IPS-18c (cell line): ENCODE data around the gene TMEM131.
"Not testable (repeated sequence)": the region's sequence is repeated elsewhere in the genome, so short reads cannot be mapped to it uniquely, and the experiment has no call there.

Source experiments
- H3K4me3 ChIP-seq: 2 replicates; pipeline ENCODE4 v1.7.0; 2013; ENCODE audit warnings: low read depth, mild to moderate bottlenecking, low read length, moderate library complexity; ENCODE audit not compliant: insufficient read depth
- H3K9me3 ChIP-seq: one replicate; pipeline ENCODE4 v1.6.1; 2013; ENCODE audit warnings: mild to moderate bottlenecking, low read length, moderate library complexity; ENCODE audit not compliant: control insufficient read depth, insufficient read depth

Gene TMEM131

DNA sequence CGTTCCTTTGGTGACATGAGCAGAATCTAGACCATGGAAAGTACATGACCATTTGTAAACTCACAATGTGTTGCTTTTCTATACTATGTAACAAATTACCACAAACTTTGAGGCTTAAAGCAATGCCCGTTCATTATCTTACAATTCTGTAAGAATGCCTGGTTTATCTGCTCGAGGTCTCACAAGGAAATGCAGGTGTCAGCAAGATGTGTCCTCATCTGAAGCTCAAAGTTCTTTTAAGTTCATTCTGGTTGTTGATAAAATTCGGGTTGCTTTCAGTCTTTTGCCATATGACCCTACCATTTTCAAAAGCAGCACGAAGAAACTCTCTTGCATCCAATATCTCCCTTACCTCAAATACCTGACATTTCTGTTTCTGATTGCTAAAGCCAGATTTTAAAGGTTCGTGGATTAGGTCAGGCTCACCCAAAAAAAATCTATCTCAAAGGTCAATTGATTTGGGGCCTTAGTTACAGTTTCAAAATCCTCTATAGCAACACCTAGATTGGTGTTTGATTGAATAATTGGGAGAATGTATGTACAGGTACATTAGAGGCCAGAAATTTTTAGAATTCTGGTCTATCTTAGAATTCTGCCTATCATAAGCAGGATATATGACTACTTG is 125.9 kb downstream of the TMEM131 start:
- Histone ChIP-seq H3K9me3 (no peaks in the 10 kb centered on the region), H3K4me3 (no peak overlapping the region)

DNA sequence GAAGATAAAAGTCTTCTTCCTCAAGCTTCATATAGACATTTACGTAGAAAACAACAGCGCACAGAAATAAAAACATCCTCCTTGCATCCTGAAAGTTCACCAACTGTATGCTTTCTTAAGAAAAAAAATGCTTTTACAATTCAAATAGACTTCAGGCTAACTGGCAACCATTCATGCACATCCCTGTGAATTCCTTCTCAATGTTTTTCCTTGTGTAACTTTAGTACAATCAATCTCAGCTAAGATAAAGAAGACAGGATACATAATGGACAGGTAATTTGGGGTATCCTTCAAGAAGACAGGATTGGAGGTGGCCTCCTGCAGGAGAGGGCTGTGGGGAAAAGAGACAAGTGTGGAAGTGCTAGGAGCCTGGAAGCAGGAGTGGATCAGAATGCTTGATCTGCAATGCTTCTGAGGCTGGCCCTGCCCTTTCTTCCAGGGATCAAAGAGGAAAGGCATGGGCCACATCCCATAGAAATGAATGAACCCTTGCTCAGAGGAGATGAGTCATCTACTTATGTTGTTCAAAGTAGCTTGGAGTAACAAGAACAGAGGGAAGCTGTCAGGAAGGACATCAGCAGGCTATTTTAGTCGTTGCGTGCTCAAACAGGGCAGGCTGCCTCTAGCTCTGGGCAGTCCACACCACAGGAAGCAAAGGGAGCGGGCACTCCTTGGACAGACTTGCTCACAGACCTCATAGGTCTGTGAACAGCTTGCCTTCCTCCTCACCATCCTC is 126.6 kb downstream of the TMEM131 start:
- H3K9me3 ChIP-seq = no peaks in the 10 kb centered on the region
- no peak overlapping the region for H3K4me3 ChIP-seq

DNA sequence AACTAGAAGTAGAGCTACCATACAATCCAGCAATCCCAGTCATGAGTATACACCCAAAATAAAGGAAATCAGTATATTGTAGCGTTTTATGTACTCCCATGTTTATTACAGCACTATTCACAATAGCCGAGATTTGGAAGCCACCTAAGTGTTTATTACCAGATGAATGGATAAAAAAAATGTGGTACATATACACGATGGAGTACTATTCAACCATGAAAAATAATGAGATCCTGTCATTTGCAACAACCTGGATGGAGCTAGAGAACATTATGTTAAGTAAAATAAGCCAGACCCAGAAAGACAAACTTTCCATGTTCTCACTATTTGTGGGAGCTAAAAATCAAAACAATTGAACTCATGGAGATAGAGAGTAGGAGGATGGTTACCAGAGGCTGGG is 131.9 kb downstream of the TMEM131 start:
- no peak overlapping the region for H3K4me3 ChIP-seq
- no peaks in the 10 kb centered on the region for H3K9me3 ChIP-seq

DNA sequence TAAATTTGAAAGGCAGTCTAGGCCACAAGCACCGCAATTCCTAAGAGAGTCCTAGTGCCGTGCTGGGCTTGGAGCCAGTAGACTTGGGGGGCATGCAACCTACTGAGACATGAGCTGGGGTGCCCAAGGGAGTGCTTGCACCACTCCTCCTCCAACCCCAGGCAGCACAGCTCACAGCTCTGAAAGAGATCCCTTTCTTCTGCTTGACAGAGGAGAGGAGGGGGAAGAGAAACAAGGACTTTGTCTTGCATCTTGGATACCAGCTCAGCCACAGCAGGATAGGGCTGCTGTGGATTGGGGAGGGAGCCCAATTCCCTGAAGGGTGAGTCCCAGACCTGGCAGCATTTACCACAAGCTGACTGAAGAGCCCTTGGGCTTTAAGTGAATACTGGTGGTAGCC is 134.6 kb downstream of the TMEM131 start:
- H3K9me3 ChIP-seq = no peaks in the 10 kb centered on the region
- H3K4me3 ChIP-seq = no peak overlapping the region

DNA sequence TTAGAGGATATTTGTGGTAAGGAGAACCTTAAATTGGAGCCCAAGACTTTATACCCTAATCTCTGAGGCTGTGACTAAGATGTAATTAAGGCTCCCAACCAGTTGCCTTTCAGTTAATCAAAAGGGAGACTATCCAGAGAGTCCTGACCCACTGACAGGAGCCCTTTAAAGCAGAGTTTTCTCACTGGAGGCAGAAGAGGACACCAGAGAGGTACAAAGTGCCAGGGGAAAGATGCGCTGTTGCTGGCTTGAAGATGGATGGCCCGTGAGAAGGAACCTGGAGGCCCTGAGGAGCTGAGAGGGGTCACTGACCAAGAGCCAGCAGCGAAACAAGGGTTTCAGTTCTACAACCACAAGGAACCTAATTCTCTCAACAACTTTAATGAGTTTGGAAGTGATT is 137.3 kb downstream of the TMEM131 start:
- Histone ChIP-seq H3K9me3 (no peaks in the 10 kb centered on the region), H3K4me3 (no peak overlapping the region)

DNA sequence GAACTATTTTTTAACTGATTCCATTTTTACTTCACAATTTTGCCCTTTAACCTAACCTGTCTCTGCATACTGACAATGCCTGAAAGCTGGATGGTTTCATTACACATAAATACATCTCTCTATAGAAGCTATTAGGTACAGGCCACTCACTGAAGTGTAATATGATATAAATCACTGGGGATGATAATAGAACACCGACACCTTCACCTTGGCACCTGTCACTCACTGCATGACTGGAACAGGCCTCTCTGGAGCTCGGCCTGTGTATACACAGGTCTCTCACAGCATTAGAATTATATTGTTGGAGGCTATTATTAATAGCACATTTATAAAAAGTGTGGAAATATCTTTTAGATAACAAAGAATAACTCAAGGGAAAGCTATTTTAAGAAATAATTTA is 138.2 kb downstream of the TMEM131 start:
- Histone ChIP-seq H3K9me3 (no peaks in the 10 kb centered on the region), H3K4me3 (no peak overlapping the region)

DNA sequence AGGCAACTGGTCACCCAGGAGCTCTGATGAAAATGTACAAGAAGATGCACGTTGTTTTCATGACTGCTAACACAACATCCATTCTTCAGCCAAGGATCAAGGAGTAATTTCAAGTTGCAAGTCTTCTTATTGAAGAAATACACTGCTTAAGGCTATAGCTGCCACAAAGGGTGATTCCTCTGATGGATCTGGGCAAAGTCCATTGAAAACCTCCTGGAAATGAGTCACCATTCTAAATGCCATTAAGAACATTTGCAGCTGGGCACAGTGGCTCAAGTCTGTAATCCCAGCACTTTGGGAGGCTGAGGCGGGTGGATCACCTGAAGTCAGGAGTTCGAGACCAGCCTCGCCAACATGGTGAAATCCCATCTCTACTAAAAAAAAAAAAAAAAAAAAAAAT is 142.7 kb downstream of the TMEM131 start:
- H3K9me3 ChIP-seq, H3K4me3 ChIP-seq: not testable (repeated sequence)

DNA sequence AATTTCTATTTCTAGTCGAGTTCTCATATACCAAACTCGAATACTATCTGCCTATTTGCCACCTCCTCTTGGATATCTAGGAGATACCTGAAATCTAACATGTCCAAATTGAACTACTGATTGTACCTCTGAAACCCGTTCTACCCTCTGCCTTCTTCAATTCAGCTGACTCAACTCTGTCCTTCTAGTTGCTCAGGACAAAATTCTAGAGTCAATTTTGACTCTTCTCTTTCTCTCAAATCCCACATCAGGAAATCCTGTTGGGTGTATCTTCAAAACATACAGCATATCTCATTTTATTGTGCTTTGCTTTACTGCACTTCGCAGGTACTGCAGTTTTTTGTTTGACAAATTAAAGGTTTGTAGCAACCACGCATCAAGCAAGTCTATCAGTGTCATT is 144.6 kb downstream of the TMEM131 start:
- Histone ChIP-seq H3K9me3 (no peaks in the 10 kb centered on the region), H3K4me3 (no peak overlapping the region)

DNA sequence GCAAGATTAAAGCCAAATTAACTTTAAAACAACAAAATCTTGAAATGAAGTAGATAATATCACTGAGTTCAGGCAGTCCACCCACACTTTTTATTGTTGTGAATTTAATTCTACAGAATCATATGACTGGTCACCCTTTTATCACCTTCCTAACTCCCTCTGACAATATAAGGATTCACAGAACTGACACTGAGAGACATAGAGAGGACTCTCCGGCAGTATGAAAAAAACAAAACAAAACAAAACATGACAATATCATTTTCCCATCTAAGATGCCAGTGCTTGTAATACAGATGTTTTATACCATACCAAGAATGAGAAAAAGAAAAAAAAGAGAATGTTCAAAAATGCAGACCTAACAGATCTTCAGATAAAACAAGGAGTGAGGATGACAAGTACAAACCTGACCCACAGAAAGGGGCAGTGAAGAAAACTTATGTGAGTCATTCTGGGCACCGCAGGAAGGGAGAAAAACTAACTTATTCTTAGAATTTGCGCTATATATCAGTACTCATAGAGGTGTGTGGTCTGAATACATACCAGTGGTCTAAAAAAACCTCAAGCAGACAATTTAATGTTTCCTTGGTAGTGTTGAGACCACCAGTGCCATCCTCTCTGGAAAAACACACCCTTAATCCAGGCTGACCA is 145.7 kb downstream of the TMEM131 start:
- Histone ChIP-seq H3K4me3 (no peak overlapping the region), H3K9me3 (no peaks in the 10 kb centered on the region)

DNA sequence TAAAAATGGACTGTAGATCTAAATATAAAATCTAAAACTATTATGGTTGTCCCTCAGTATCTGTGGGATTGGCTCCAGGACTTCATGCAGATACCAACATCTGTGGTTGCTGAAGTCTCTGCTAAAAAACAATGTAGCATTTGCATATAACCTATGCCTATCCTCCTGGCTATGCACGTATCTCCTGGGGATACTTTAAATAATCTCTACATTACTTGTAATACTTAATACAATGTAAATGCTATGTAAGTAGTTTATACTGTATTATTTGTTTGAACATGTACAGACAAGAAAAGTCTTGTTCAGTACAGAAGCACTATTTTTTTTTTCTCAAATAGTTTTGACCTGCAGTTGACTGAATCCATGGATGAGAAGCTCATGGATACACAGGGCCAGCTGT is 147.4 kb downstream of the TMEM131 start:
- Histone ChIP-seq H3K9me3 (no peaks in the 10 kb centered on the region), H3K4me3 (no peak overlapping the region)

DNA sequence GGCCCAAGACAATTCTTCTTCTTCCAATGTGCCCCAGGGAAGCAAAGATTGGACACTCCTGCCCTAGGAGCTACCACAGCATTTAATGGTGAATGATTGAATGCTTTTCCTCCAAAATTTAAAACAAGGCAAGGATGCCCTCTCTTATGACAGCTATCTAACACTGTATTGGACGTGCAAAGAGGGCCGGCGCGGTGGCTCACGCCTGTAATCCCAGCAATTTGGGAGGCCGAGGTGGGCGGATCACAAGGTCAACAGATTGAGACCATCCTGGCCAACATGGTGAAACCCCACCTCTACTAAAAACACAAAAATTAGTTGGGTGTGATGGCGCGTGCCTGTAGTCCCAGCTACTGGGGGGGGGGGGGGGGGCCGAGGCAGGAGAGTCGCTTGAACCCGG is 149.0 kb downstream of the TMEM131 start:
- not testable (repeated sequence) for H3K4me3 ChIP-seq, H3K9me3 ChIP-seq

DNA sequence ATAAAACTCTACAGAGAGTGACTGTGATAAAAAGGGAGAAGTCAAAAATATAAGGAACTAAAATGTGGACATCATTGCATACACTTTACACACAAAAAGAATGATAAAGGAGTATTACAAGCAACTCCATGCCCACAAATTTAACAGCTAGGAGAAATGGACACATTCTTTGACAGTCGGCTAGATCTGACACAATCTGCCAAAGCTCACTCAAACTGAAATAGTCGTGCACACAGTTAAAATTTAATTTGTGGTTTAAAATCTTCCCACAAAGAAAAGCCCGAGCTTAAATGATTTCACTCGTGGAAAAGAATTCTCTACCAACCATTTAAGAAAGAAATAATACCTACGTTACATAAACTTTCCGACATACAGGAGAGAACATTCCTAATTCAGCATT is 149.9 kb downstream of the TMEM131 start:
- Histone ChIP-seq H3K9me3 (no peaks in the 10 kb centered on the region), H3K4me3 (no peak overlapping the region)

DNA sequence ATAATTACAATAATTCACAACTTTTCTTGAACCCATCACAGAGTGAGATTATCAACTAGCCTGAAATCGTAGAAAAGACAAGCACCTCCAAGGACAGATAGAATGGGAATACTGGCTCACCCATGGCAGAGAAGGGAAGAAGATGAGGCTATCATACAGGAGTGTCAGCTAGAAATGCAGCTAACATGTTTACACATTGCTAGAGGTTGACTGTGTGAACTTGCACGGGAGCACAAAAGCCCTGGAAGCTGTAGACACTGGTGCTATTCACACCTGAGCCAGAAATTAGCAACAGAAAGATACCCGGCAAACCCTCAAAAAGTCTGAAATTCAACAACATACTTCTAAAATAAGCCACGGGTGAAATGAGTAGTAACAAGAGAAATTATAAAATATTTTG is 150.6 kb downstream of the TMEM131 start:
- H3K9me3 ChIP-seq = no peaks in the 10 kb centered on the region

DNA sequence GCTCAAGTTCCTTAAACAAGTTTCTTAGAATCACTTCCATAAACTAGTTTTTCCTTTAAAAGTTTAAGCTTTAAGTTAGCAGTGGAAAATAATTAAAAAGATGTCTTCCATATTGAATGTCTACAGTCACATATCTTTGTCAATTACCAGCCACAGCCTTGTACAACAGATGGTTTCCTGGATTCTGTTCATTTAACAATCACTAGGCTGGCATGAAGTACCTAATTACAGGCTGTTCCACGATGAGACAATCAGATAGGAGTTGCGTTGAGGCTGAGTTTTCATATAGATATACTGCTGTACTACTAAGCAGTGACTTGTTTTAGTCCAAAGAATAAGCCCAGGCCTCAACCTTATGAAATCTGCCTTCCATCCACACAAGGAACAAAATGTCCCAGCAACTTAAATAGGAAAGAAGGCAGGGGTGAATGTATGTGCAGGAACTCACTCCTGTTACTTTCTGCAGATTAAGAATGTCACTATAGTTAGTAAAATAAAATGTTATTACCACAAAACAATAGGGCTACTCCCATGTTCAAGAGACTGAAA is 151.4 kb downstream of the TMEM131 start:
- Histone ChIP-seq H3K9me3 (no peaks in the 10 kb centered on the region), H3K4me3 (no peak overlapping the region)

More for the DNA sequence above, 150.6 kb downstream of the TMEM131 start:
- H3K4me3 ChIP-seq = no peak overlapping the region

DNA sequence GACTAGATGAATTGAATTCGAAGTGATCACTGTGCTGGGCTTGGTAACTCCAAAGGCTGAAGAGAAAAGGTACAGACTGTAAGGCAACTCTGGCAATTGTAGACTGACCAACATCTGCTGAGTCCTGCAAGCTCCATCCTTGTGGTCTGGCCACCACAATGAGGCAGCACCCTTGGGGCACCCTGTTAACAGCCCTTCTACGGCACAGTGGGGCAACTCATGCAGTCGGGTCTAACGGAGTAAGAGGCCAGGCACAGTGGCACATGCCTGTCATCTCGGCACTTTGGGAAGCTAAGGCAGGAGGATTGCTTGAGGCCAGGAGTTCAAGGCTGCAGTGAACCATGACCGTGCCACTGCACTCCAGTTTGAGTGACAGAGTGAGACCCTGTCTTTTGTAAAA is 155.6 kb downstream of the TMEM131 start:
- Histone ChIP-seq H3K4me3 (no peak overlapping the region), H3K9me3 (no peaks in the 10 kb centered on the region)

DNA sequence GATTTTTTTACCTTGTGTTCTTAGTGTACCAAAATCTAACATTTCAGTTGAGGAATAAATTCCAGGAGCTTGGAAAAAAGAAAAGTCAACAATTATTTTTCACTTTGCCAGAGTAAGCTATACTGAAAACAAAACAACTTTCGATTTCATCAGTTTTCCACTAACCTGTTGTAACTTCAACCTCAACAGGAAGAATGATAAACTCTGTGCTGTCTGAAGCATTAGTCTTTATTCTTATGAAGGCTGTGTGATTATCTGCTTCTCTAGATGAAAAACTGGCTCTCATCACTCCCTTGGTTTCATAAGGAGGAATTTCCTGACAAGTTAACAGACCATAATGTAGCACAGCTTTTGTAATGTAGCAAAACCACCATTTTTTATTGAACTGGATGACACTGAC is 161.1 kb downstream of the TMEM131 start:
- Histone ChIP-seq H3K9me3 (no peaks in the 10 kb centered on the region), H3K4me3 (no peak overlapping the region)

DNA sequence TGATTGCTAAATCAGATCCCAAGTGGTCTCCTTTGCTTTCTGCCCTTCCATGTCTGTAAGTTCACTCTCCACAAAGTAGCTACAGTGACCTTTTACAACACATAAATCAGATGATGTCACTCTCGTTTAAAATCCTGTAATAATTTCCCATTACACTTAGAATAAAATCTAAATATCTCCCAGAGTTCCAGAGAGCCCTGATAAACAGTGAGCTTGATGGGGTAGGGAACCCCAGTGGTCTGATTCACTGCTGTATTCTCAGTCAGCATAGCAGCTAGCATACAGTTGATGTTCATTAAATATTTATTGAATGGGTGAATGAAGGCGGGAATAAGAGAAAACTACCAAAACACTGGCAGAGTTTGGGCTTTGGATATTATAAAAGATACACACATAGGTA is 164.6 kb downstream of the TMEM131 start:
- Histone ChIP-seq H3K4me3 (no peak overlapping the region), H3K9me3 (no peaks in the 10 kb centered on the region)

DNA sequence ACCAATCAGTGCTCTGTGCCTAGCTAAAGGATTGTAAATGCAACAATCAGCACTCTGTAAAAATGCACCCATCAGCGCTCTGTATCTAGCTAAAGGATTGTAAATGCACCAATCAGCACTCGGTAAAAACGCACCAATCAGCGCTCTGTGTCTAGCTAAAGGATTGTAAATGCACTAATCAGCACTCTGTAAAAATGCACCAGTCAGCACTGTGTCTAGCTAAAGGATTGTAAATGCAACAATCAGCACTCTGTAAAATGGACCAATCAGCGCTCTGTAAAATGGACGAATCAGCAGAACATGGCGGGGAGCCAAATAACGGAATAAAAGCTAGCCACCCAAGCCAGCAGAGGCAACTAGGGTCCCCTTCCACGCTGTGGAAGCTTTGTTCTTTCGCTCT is 166.5 kb downstream of the TMEM131 start:
- not testable (repeated sequence) for H3K9me3 ChIP-seq, H3K4me3 ChIP-seq
